Mucosa of descending colon (tissue), 3 donors: Measurements from ENCODE around the gene FMR1NB. TPM values are rescaled to one million over a fixed set of nuclear protein-coding genes. Genes with fewer than 3 reads are reported as not detected.

Experiments used
- ATAC-seq: fragments of 200-7000 bp; cut with Tn5 transposase; one replicate; pipeline ENCODE4 v1.9.1; 2020; ENCODE audit warnings: mild to moderate bottlenecking, moderate library complexity
- DNase-seq, 3 donors: peaks; one replicate each; pipeline ENCODE4 v3.0.0-alpha.2; 2020
- H3K36me3 ChIP-seq: fragments of 200-600 bp; one replicate; pipeline ENCODE4 v1.8.0; 2021; ENCODE audit warnings: low read depth, mild to moderate bottlenecking
- H3K4me1 ChIP-seq: fragments of 200-600 bp; one replicate; pipeline ENCODE4 v1.8.0; 2021; ENCODE audit warnings: low read depth, mild to moderate bottlenecking
- H3K4me3 ChIP-seq: fragments of 200-600 bp; one replicate; pipeline ENCODE4 v1.8.0; 2021; ENCODE audit warnings: mild to moderate bottlenecking
- H3K9me3 ChIP-seq: fragments of 200-600 bp; one replicate; pipeline ENCODE4 v1.8.0; 2021; ENCODE audit warnings: mild to moderate bottlenecking
- CTCF ChIP-seq: fragments of 200-600 bp; IDR thresholded peaks from one replicate; pipeline ENCODE4 v1.8.0; 2022; ENCODE audit warnings: antibody characterized with exemption, mild to moderate bottlenecking
- intact Hi-C, 2 donors: fragments of 100-400 bp; cut with DNase I in 1 of 2; cut with micrococcal nuclease in 1 of 2; formaldehyde crosslinking; loops; one replicate each; pipeline versions ENCODE4 v1.11.0 to v1.11.1; 2022; cut with DNase I, micrococcal nuclease
- total RNA-seq, 3 donors: library from RNA; stranded (reverse); fragmentation: NEBNext Ultra II Directional in 2 of 3; extraction: Animal tissue kit (Norgen Biotek cat#: 25700) in 2 of 3; gene quantifications; one replicate each; pipeline versions ENCODE4 v1.2.1 to v1.2.4, GENCODE V29; 2021 to 2023
- donor health status: DM: no; HTN: no; CAD: no; lungs with moderate emphysema.
- donor health status: DM: no; HTN: no; CAD: no.
- donor health status: DM: no; HTN: yes; CAD: no.

The FMR1NB gene
- total RNA-seq, 3 donors from 2014 or later, result not detected

GRCh38 chrX:147978931-147979330, 2.2 kb upstream of the FMR1NB start:
- DNase-seq (no peak), ATAC-seq (no peak)
- Histone ChIP-seq H3K4me3 (no peak overlapping the region), H3K4me1 (no peaks in the 10 kb centered on the region), H3K36me3 (no peaks in the 10 kb centered on the region), H3K9me3 (no peaks in the 10 kb centered on the region)
- intact Hi-C loops, result no loop called here
- no peak for TF ChIP-seq CTCF

- Histone ChIP-seq H3K36me3 (no peaks in the 10 kb centered on the region), H3K9me3 (no peaks in the 10 kb centered on the region), H3K4me1 (no peaks in the 10 kb centered on the region), H3K4me3 (no peak overlapping the region)
- intact Hi-C loops, result no loop called here
- DNase-seq (no peak), ATAC-seq (no peak)
- no peak for TF ChIP-seq CTCF
Measured at GRCh38 chrX:148020329-148020728, 39.2 kb downstream of the FMR1NB start.

- intact Hi-C loops, result no loop called here
- H3K4me3 ChIP-seq, result no peak overlapping the region
- H3K36me3 ChIP-seq, result no peaks in the 10 kb centered on the region
- H3K9me3 ChIP-seq, result no peaks in the 10 kb centered on the region
- DNase-seq (no peak), ATAC-seq (no peak)
- no peaks in the 10 kb centered on the region for H3K4me1 ChIP-seq
- TF ChIP-seq CTCF, result no peak
Measured at GRCh38 chrX:148024425-148025148, 43.5 kb downstream of the FMR1NB start.

- ATAC-seq (no peak), DNase-seq (no peak)
- no peaks in the 10 kb centered on the region for H3K36me3 ChIP-seq
- no peaks in the 10 kb centered on the region for H3K4me1 ChIP-seq
- no peak overlapping the region for H3K4me3 ChIP-seq
- intact Hi-C loops, result no loop called here
- TF ChIP-seq CTCF, result no peak
- H3K9me3 ChIP-seq, result no peaks in the 10 kb centered on the region
Measured at GRCh38 chrX:148035380-148035779, 54.2 kb downstream of the FMR1NB start.

GRCh38 chrX:148037020-148037419, 55.9 kb downstream of the FMR1NB start:
- Histone ChIP-seq H3K36me3 (no peaks in the 10 kb centered on the region), H3K9me3 (no peaks in the 10 kb centered on the region), H3K4me1 (no peaks in the 10 kb centered on the region), H3K4me3 (no peak overlapping the region)
- no peak for DNase-seq
- TF ChIP-seq CTCF, result no peak
- no peak for ATAC-seq
- intact Hi-C loops, result no loop called here
